HFFc6 (cell line): Measurements from ENCODE around the gene RBM47. TPM values are rescaled to one million over a fixed set of nuclear protein-coding genes. Genes with fewer than 3 reads are reported as not detected.
"Not testable (repeated sequence)": the region's sequence is repeated elsewhere in the genome, so short reads cannot be mapped to it uniquely, and the experiment has no call there.

ENCODE experiments used
- DNase-seq: peaks from one replicate; pipeline ENCODE4 v3.0.0-alpha.2; 2018
- H3K27ac Mint-ChIP-seq: 2 replicates; pipeline ENCODE4 v1.8.0; 2020; ENCODE audit warnings: mild to moderate bottlenecking, mixed read lengths
- H3K27me3 Mint-ChIP-seq: 2 replicates; pipeline ENCODE4 v1.8.0; 2021; ENCODE audit warnings: mild to moderate bottlenecking, moderate library complexity, mixed read lengths; ENCODE audit not compliant: insufficient read depth
- H3K36me3 Mint-ChIP-seq: 2 replicates; pipeline ENCODE4 v1.8.0; 2021; ENCODE audit warnings: low read depth, mixed read lengths
- H3K4me1 Mint-ChIP-seq: 2 replicates; pipeline ENCODE4 v1.8.0; 2020; ENCODE audit warnings: low read depth, mixed read lengths
- H3K4me3 Mint-ChIP-seq: 2 replicates; pipeline ENCODE4 v1.8.0; 2020; ENCODE audit warnings: mild to moderate bottlenecking, moderate library complexity, mixed read lengths
- H3K9me3 Mint-ChIP-seq: 2 replicates; pipeline ENCODE4 v1.8.0; 2020; ENCODE audit warnings: mild to moderate bottlenecking, mixed read lengths
- total RNA-seq, 6 experiments: library from RNA; stranded (reverse); fragmentation: NEBNext Ultra II Directional; extraction: Animal tissue kit (Norgen Biotek cat#: 25700); gene quantifications; 2 replicates in 1 of 6; 3 replicates in 5 of 6; pipeline ENCODE4 v1.2.3, GENCODE V29; 2021
- TF ChIP-seq, protein P1 (sequence below): fragments of 200-600 bp; sonication (generic); IDR thresholded peaks from 2 replicates; pipeline ENCODE4 v1.5.0; 2021; ENCODE audit warnings: antibody characterized with exemption, mild to moderate bottlenecking

The RBM47 gene
- total RNA-seq, 6 experiments from 2014 or later: 0.95 to 1.5 (median 1.4) TPM

DNA sequence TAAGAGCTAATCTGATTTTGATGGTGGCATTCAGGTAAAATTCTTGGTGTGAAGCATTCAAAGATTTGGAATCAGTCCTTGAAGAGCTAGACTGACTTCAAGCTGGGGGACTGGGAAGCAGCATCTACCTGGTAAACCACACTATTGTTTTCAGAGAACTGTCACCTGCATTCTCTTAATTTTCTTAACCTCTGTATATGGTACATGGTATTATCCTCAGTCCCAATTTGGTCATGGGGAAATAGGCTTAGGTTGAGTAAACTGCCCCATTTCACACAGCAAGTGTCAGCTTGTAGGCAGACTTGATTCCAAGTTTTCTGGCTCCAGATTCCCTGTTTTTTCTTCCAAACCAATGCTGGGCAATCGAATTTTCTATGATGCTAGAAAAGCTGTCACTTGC, 190.1 kb downstream of the RBM47 start:
- H3K9me3 Mint-ChIP-seq: no peaks in the 10 kb centered on the region
- TF ChIP-seq, protein P1, sequence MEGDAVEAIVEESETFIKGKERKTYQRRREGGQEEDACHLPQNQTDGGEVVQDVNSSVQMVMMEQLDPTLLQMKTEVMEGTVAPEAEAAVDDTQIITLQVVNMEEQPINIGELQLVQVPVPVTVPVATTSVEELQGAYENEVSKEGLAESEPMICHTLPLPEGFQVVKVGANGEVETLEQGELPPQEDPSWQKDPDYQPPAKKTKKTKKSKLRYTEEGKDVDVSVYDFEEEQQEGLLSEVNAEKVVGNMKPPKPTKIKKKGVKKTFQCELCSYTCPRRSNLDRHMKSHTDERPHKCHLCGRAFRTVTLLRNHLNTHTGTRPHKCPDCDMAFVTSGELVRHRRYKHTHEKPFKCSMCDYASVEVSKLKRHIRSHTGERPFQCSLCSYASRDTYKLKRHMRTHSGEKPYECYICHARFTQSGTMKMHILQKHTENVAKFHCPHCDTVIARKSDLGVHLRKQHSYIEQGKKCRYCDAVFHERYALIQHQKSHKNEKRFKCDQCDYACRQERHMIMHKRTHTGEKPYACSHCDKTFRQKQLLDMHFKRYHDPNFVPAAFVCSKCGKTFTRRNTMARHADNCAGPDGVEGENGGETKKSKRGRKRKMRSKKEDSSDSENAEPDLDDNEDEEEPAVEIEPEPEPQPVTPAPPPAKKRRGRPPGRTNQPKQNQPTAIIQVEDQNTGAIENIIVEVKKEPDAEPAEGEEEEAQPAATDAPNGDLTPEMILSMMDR: no peak
- H3K27ac Mint-ChIP-seq: no peak overlapping the region

DNA sequence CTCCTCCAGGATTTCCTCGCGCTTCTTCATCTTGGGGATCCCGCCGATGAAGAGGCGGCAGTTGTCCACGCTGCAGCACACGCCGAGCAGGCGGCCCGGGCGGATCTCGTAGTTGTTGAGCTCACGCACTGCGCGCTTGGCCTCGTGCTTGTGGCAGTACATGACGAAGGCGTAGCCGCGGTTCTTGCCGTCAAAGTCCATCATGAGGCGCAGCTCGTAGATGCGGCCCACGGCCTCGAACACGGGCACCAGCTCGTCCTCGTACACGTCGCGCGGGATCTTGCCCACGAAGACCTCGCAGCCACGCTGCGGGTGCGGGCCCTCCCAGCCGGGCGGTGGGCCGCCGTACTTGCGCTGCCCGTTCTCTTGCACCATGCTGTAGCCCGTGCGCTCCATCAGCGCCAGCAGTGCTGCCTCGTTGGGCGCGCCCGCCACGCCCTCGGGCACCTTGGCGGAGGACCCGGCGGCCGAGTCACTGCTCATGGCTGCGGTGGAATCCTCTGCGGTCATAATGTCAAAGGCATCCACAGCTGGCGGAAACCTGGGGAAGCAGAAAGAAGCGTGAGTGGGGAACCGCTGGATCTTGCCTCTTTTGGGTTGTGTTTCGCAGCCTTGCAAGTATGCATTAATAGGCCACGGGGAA, 191.2 kb downstream of the RBM47 start:
- Mint-ChIP-seq H3K27me3 (peaks cover 4% of the 10 kb centered on the region; the same call in 1 of the 2 replicates), H3K27ac (no peak overlapping the region), H3K36me3 (no peaks in the 10 kb centered on the region), H3K9me3 (no peaks in the 10 kb centered on the region), H3K4me3 (no peak overlapping the region), H3K4me1 (no peaks in the 10 kb centered on the region)
- TF ChIP-seq, protein P1: no peak
- no peak for DNase-seq

More for the DNA sequence above, 190.1 kb downstream of the RBM47 start:
- no peaks in the 10 kb centered on the region for H3K36me3 Mint-ChIP-seq
- no peak for DNase-seq
- no peak overlapping the region for H3K4me3 Mint-ChIP-seq
- no peaks in the 10 kb centered on the region for H3K4me1 Mint-ChIP-seq
- H3K27me3 Mint-ChIP-seq: peaks cover 4% of the 10 kb centered on the region; the same call in 1 of the 2 replicates

DNA sequence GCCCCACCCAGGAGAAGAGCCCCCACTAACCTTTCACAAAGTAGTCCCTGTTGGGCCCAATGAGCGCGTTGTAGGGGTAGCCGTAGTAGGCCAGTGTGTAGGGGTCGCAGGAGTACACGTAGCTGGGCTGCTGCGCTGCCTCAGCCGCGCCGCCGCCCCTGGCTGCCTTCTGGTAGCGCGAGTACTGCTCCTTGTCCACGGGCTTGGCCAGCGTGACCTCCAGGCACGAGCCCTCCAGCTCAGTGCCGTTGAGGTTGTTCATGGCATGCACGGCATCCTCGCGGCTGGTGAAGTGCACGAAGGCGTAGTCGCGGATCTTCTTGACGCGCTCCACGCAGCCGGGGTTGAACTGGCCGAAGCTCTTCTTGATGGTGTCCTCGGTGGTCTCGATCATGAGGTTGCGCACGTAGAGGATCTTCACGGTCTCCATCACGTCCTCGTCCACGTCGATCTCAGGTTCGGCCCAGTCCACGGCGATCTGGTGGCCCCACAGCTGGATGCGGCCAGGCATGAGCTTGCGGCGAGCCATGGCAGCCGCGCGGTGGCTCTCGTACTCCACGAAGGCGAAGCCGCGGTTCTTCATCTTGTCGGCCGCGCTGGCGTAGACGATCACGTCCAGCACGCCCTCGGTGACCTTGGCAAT, 191.8 kb downstream of the RBM47 start:
- peaks cover 4% of the 10 kb centered on the region; the same call in 1 of the 2 replicates for H3K27me3 Mint-ChIP-seq

DNA sequence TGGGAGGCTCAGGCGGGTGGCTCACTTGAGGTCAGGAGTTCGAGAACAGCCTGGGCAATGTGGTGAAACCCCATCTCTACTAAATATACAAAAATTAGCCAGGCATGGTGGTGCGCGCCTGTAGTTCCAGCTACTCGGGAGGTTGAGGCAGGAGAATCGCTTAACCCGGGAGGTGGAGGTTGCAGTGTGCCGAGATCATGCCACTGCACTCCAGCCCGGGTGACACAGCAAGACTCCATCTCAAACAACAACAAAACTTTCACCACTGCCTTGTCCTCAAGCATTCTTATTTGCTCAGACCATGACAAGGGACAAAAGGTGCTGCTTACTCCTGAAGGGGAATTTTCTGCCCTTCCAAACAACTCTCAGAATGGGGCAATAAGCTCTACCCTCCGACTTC, 194.4 kb downstream of the RBM47 start:
- H3K9me3 Mint-ChIP-seq, H3K27me3 Mint-ChIP-seq, H3K4me3 Mint-ChIP-seq, DNase-seq, H3K36me3 Mint-ChIP-seq, H3K27ac Mint-ChIP-seq, H3K4me1 Mint-ChIP-seq: not testable (repeated sequence)

More for the DNA sequence above, 191.8 kb downstream of the RBM47 start:
- no peak overlapping the region for H3K27ac Mint-ChIP-seq
- no peak overlapping the region for H3K4me3 Mint-ChIP-seq
- no peaks in the 10 kb centered on the region for H3K9me3 Mint-ChIP-seq
- no peaks in the 10 kb centered on the region for H3K36me3 Mint-ChIP-seq
- H3K4me1 Mint-ChIP-seq: no peaks in the 10 kb centered on the region
- TF ChIP-seq, protein P1: no peak
- no peak for DNase-seq

DNA sequence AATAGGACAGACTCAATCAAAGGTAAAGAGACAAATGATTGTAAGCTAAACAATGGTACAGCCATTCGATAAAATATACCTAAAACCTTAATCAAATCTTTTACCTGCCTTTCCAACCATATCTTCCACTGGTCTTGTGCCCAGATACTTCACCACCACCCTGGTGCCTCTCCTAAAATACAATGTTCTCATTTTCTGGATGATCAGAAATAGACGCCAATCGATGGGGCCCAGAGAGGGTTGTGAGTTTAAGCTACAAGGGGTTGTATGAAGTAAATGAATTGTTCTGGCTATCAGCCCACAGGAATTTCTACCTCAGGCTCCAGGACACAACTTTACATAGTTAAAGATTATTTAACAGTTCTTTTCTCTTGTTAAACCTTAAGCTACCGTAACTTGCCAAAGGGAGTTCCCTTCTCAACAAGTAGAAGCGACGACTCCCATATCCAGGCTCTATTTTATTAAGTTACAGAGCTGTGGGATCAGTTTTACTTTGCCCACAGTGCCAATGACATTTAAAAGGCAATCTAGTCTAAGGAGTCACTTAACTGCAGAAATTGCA, 195.5 kb downstream of the RBM47 start:
- Mint-ChIP-seq H3K36me3 (no peaks in the 10 kb centered on the region; the same call in 1 of the 2 replicates), H3K27me3 (no peaks in the 10 kb centered on the region), H3K27ac (no peak overlapping the region), H3K4me1 (no peaks in the 10 kb centered on the region), H3K4me3 (no peak overlapping the region), H3K9me3 (no peaks in the 10 kb centered on the region)
- no peak for DNase-seq
- TF ChIP-seq, protein P1: no peak

DNA sequence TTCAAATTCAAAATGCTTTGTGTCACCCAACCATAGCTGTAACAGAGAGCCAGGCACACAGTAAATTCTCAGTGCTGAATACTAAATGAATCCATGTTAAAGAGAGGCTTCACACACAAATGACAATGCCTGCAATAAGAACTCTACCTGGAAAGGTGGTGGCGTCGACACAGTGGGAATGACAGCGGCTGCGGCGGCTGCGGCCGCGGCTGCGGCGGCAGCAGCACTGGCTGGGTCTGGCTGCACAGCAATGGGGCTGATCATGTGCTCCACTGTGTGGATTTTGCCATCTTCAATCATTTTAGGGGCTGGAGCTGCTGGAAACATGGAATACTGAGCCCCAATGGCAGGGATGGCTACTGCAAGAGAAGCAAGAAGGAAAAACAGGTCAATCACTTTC, 197.2 kb downstream of the RBM47 start:
- no peaks in the 10 kb centered on the region; the same call in 1 of the 2 replicates for H3K27me3 Mint-ChIP-seq
- H3K27ac Mint-ChIP-seq: no peak overlapping the region
- TF ChIP-seq, protein P1: no peak
- H3K36me3 Mint-ChIP-seq: no peaks in the 10 kb centered on the region; the same call in 1 of the 2 replicates
- no peaks in the 10 kb centered on the region for H3K4me1 Mint-ChIP-seq
- no peak for DNase-seq
- no peaks in the 10 kb centered on the region for H3K9me3 Mint-ChIP-seq
- H3K4me3 Mint-ChIP-seq: no peak overlapping the region

DNA sequence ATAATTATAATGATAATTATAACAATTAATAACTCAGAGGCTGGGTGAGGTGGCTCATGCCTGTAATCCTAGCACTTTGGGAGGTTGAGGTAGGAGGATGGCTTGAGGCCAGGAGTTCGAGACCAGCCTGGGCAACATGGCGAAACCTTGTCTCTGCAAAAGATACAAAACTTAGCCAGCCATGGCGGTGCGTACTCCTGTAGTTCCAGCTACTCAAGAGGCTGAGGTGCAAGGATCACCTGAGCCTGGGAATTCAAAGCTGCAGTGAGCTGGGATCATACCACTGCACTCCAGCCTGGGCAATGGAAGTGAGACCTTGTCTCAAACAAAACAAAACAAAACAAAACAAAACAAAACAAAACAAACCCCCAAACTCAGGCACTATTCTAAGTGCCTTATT, 201.8 kb downstream of the RBM47 start:
- not testable (repeated sequence) for H3K4me1 Mint-ChIP-seq, DNase-seq, H3K9me3 Mint-ChIP-seq, H3K27me3 Mint-ChIP-seq, H3K36me3 Mint-ChIP-seq, H3K27ac Mint-ChIP-seq, H3K4me3 Mint-ChIP-seq
